ENCODE measurements around the gene DGKI.
"Not testable (repeated sequence)": the region's sequence is repeated elsewhere in the genome, so short reads cannot be mapped to it uniquely, and the experiment has no call there.

Gene DGKI

DNA sequence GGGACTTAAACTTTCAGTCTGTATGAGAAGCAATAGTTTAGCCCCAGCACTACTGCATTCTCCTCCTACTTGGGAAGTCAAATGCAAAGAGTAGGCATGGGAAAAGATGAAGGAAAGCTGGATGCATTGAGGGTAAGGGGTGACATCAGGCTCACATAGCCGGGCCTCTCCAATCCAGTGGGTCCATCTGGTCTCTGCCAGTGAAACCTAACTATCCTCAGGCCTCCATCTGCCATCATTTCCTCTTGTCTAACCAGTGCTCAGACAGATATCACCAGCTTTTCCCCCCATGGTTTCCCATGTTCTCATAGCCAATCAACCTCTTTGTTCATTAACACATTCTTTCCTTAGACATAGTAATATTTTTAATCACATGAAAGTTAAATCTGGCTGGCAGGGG is 118.3 kb downstream of the DGKI start:
- no peak for DNase-seq

DNA sequence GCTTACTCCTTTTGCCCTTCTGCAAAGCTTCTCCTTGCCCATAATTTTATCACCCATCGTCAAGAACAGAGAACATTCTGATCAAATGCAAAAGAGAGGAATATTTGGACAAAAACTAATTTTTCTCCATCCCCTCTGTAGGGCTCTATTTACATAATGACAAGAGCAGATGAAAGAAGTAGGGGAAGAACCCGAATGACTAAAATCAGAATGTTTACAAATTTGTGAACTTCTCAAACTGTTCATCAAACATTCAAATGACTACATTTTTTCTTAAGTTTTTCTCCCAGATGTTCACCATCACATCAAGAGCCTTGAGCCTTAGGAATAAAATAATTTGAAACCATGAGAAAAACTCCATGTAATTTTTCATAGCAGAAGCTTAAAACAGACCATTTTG is 119.4 kb downstream of the DGKI start:
- no peak for DNase-seq

DNA sequence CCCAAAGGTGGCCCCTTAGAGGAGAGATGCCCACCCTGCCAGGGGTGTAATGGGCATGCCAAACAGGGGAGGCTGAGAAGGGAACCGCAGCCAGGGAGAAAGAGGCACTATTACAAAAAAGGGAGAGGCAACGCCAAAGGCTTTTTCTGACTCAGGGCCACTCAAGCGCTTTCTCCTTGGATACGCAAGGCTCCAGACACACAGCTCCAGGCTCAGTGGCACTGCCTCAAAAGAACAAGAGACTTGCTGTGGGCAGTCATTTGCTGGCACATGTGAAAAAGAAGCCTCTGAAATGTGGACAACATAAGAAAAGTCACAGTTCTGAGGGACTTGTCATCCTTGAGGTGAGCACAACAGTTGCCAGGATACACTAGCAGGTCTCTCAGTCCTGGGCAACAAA is 128.4 kb downstream of the DGKI start:
- no peak for DNase-seq

DNA sequence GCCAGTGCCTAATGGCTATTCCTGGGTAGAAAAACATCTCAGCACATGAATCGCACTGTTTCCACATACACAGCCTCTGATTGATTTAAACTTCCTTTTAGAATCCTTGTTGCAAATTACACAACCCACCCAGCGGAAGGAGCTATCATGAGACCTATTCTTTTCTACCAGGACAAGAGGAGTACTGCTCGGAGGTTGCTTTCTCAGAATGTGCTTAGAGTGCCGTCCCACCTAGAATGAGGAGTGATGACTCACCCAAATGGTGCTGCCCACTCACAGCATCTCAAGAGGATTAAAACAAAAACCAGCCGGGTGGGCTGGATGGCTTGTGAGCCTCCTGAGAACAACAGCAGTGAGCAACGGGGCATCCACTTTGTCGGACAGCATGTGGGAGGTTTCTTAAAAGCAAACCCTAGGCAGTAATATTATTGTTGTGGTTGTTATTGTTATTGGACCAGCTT is 128.9 kb downstream of the DGKI start:
- no peak for DNase-seq

DNA sequence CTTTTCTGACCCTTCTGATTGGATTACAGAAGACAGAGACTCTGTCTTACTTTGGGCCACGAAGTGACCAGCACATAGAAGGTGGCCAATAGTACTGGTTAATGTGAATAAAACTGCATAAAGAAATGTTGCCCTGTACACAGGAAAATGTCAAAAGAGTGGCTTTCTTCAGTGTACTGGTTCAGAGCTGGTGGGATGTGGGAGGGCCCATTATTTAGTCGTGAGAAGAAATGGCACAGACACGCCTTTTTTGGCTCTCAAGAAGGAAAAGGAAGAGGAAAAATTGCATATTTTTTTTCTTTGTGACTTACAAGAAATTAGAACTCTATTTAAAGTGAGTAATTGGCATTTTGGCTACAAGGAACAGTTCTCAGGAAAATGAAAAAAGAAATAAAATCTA is 129.7 kb downstream of the DGKI start:
- no peak for DNase-seq

DNA sequence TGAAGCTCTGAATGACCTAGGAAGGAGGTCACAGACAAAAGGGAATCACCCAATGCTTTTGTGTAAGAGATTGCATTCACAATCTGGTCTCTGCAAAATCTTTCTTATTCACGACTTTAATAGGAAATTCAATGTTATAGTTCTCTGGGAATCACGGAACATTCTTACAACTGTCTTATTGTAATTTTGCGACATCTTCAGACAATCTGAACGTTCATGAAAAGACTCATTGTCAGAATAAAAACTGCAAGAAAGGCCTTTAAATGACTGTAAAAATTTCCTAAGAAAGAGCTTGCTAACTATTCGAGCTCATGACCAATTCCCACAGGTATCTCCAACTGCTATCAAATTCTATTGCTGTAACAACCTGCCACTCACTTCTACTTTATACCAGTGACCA is 130.7 kb downstream of the DGKI start:
- no peak for DNase-seq

DNA sequence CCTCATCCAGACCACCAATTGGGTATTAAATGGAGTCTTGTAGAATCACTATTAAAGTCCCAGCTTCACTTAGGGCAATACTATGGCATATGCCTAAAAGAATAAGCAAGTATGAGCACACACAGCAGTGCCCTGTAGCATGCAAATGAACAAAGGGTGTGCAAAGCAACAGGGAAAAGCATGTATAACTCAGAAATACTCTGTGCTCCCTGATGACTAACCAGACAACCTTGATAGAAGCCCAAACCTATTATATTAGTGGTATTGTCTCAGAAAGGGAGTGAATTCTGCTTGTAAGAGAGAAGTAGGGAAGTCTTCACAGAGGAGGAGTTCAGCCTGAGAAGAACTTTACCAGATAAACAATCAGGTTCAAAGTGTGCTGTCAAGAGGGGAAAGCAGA is 131.2 kb downstream of the DGKI start:
- DNase-seq, result no peak

DNA sequence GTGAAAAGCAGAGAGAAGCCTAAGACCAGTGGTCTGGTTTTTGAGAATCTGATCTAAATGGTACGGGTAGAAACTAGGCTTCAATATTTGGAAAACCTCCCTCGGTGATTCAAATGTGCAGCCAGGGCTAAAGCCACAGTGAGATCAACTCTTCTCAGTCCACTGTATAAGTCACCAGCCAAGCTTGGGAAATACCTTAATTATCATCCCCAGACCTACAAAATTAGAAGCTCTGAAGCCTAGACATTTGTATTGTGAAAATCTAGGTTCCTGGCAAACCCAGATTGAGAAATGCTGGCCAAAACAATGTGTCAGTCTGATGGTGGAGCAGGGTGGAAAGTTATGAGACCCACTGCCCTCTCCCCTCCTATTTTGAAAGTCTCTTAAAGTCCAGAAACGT is 131.7 kb downstream of the DGKI start:
- DNase-seq, result no peak

DNA sequence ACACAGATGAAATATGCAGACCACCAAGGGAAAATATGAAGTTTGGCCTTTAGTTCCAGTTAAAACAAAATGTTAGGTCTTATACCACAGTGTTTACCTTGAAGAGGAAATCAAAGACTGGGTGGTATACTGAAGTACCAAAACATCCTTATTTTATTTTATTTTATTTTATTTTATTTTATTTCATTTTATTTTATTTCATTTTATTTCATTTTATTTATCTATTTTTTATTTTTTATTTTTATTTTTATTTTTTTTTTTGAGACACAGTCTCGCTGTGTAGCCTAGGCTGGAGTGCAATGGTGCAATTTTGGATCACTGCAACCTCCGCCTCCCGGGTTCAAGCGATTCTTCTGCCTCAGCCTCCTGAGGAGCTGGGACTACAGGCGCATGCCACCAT is 140.4 kb downstream of the DGKI start:
- DNase-seq, result not testable (repeated sequence)

DNA sequence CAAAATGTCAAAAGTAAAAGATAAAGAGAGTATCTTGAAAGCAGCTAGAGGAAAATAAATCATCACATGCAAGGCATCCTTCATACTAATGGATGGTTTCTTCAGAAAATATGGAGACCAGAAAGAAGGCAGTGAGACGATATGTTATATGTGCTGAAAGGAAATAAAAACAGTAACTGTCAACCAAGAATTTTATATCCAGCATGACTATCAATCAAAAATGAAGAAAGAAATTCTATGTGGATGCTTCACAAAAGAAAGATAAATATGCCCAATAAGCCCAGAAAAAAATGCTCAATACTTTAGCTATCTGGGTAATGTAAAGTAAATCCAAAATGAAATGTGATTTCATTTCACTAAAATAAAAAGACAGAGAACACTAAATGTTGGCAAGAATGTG is 142.1 kb downstream of the DGKI start:
- DNase-seq, result no peak

DNA sequence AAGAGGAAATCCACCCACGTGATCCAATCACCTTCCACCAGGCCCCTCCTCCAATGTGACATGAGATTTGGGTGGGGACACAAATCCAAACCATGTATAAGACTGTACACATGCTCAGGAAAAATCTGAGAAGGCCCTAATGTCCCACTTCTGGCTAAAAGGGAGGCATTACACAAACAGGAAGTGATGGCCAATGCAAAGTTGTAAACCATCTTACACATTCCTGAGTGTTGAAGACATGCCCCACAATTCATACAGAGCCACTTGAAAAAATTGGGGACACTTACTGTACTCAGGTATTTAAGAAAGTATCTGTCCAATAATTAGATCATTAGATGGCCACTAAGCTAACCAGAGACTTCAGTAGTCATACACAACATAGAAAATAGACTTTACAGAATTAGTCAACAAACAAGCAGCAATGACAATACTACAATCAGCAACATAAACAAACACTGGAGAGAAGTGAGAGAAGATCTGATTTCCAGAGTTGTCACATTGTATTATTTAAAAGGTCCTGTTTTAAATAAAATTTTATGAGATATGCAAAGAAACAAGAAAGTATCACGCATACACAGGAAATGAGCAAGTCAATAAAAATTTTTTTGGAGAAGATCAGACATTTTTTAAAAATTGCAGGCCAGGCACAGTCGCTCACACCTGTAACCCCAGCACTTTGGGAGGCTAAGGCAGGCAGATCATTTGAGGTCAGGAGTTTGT is 143.3 kb downstream of the DGKI start:
- no peak for DNase-seq

DNA sequence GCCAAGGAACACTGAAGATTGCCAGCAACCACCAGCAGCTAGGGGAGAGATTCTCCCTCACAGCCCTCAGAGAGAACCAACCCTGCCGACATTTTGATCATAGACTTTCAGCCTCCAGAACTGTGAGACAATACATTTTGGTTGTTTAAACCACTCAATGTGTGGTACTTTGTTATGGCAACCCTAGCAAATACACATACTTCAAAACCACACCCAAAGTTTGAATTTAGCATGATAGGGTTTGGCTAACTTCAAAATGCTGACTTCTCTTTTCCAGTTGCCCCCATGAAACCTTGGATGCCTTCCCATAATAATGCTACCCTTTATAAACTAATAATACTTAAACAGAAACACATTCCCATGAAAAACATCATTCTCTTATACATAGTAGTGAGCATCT is 149.8 kb downstream of the DGKI start:
- no peak for DNase-seq

DNA sequence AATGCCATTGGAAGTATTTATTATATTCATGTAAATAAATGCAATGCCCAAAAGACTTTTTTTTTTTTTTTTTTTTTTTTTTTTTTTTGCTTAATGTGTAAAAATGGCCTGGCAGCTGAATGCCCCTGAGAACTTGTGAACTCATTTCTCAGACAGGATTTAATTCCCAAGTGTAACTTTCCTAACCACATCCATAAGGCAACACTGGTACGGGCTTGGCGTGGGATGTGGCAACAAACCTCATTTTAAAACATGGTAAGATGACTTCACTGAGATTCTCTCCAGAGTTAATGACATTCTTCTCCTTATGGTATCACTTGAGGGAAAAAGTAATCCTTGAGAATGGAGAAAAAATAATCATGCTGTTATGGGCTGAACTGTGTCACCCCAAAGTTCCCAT is 150.4 kb downstream of the DGKI start:
- DNase-seq, result no peak

DNA sequence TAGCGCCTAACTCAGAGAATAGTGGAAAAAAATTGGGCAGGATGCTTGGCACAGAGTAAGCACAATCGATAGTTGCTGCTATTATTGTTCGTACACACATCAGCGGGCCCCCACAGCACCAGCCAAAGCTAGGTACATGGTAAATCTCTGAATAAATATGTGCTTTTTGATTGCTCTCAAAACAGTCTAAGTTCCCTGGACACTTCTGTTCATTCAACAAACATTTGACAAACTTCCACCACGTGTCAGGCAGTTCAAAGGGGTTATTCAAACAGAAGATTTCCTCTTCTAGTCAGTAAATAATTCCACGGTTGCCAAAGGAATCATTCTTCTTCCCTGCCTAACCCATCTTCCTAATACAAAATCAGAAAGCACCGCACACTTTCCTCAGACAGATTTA is 150.8 kb downstream of the DGKI start:
- DNase-seq, result peak; percentile 56

DNA sequence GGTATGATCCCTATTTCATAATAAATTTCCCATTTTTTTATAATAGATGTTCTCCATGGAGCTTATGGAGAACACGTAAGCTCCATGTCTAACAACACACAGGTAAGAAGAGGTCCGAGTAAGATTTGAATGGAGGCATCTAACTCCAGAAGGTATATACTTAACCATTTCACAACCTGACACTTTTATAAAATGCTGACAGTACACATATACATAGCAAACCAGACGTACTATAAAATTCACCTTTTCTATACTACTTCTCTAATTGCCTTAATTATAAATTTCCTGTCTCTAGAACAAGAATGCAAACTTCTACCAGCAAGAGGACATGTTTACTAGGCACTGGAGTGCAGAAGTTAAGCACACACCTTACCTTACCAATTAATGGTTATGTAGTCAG is 151.3 kb downstream of the DGKI start:
- DNase-seq, result no peak

DNA sequence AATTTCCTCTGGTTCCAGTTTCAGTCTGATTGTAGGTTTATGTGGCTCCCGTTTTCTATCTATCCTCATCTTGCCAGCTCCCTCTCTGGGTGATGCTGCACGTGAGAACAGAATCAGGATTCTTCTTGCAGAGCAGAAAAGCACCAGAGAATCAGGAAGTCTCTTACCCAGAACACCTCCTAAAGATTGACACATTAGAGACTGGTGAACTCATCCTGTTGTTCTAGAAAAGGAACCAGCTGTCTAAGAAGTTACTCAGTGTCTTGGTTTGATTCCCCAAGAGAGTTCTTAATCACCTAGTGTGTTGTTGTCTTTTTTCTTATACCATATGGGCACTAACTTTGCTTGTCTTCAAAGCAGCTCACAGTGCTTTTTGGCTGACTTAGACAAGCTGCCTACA is 152.4 kb downstream of the DGKI start:
- DNase-seq, result no peak

DNA sequence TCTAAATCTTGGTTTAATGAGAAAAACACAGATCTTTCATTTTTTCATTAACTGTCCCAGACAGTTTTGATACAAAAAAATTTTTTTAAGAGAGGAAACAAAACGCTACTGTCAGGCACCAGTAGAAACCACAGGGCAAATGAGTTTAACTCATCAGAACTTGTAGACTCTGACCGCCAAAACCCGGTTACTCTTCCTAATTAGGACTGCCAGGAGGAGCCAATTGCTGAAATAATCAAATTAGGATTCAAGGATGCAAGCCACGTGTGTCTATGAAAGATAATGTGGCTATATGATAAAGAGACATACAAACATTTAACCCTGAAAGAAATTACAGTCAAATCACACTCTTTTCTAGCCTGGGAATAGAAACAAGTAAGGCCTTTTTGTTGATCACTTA is 154.4 kb downstream of the DGKI start:
- DNase-seq, result no peak

DNA sequence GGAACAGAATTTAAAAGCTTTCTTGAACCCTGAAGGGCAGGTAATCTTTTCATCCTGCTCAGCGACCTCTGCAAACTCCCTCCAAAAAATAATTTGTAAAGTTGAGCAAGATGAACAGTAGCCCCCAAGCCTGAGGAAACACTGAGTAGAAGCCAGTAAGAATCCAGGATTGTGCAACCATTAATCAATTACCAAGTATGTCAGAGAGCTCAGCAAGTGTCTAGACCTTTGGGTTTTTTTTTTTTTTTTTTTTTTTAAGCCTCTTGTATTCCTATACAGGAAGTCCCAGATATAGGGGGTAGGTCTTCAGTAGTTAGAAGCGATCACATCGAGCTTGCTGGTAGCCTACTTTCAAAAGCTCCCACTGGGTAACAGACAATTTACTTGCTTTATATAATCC is 155.2 kb downstream of the DGKI start:
- no peak for DNase-seq

DNA sequence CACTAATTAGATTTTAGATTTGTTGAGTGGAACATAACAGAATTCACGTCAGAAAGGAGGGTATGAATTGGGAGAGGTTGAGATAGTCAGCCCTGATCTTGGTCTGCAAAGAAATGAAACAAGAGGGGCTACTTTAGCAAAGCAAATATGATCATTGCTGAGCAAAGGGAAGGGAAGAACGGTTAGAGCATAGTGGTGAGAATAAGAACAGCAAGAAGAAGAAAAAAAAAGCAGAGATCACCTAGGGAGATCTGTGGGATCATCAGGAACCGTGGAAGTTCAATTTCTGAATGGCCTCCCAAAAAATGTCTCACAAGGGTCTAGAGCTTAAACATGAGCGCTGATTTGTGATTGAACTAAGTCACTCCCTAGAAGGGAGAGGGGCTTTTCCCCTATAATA is 156.1 kb downstream of the DGKI start:
- DNase-seq, result no peak

DNA sequence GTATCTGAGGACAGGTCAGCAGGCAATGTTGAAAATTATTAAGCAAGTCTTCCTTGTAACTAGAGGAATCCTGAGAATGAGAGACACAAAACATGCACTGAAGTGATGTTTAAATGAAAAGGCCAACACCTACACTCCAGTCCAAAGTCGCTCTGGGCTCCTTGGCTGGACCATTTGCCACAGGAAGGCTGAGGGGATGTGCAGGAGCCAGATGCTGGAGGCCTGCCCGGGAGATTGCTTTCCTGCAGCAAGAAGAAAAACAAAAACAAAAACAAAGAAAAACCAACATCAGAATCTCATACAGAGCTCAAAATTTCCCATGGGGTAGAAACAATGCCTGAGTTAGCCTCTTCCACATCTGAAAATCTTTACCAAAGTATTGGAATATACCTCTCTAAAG is 157.0 kb downstream of the DGKI start:
- DNase-seq, result no peak

DNA sequence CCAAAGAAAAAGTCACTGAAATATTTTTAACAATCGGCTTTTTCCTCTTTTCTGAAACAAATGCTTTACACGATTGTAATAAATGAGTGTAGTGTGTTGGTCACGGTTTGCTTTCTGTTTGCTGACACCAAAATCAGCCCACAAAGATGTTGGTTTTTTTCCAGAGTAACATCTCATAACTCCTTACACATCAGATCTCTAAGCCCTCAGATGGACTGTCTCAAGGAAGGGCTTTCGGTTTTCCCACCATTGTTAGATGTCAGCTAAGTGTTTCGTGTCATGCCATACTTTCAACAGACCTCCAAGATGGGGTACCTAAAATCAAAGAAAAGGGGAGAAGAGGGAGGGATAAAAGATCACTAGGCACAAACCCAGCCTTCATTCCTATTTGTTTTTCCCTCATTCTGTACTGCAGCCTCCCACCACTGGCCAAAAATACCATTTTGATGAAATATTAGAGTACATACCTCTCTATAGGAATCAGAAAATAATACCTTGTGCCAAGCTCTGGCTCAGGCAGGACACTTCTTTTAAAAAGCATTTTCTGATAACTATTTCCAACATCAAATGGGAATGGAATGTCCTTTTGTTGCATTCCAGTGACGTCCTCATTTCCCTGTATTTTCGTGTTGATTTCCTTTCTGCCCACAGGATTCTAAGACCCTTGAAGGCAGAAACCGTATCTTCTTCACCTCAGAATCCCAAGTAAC is 159.1 kb downstream of the DGKI start:
- no peak for DNase-seq

DNA sequence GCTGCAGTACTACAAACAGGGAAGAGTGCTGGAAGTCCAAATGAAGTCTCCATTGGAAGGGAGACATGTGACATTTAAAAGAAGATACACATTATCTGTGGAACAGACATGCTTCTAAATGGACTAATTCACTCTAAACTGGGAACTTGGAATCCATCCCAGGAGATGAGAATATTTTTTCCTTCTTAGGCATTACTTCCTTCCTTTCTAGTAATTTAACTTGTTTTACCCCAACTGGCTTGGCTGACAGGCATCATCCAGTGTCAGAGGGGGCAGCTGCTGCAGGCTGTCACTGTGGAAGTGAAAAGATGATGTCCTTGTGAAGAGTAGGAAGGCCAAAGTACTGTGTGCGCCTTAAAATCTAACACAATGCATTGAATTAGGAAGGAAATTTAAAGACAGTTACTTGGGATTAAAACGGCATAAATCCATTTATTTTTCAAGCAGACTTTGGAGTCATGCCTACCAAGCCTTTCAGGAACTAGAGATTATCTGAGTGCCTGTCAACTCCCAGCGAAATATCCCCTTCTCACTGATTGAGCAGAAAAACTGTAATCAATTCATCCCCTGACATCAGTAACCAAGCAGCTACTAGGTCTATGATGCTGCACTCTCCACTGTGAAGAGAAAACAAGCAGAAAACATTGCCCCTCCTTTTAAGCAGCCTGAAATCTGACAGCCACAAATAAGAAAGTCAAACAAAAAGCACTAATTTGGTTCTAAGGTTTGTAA is 161.2 kb downstream of the DGKI start:
- DNase-seq, result no peak

DNA sequence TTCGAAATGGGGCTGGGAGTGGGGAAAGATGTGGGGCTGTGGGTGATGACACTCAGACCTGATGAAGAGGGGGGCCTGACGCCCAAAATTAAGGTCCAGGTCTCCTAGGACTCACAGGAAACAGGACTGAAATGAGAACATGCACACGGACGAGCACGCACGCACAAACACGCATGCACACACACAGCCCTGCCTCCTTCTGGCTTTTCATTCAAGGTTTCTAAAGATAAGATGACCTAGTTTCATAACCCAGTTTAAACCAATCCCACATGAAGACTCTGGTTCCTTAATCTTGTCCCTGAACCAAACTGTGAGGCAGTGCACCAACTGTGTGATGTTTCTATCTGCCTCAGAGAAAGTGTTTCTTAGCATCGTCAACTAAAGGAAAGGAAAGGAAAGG is 162.0 kb downstream of the DGKI start:
- DNase-seq, result no peak

DNA sequence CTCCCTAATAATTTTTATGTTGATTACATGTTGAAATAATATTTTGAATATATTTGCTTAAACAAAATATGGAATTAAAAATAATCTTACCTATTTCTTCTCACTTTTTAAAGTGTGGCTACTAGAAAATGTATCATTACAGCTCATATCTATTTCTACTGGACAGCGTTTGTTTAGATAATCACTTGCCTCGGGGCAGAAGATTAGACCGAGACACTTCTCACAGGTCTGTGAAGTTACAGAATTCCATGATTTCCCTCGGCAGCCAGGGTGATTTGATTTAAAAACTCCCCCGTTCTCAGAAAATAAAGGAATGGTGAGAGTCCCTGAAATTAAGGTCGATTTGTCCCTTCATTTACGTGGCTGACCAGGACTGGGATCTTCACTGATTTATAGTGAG is 162.5 kb downstream of the DGKI start:
- DNase-seq, result peak; percentile 27
